Neuron (in vitro differentiated cells): ENCODE data around the gene RAB36.

Experiments
- H2AFZ ChIP-seq: one replicate; pipeline ENCODE4 v1.6.1; 2013; ENCODE audit warnings: low read depth, mild to moderate bottlenecking, inconsistent platforms, low read length, moderate library complexity
- H3K27me3 ChIP-seq: one replicate; pipeline ENCODE4 v1.6.1; 2013; ENCODE audit warnings: low read length; ENCODE audit not compliant: insufficient read depth
- H3K36me3 ChIP-seq: one replicate; pipeline ENCODE4 v1.6.1; 2013; ENCODE audit warnings: low read length; ENCODE audit not compliant: insufficient read depth
- H3K4me1 ChIP-seq: one replicate; pipeline ENCODE4 v1.6.1; 2013; ENCODE audit warnings: low read length; ENCODE audit not compliant: insufficient read depth
- H3K4me3 ChIP-seq: 2 replicates; pipeline ENCODE4 v1.5.1; 2013; ENCODE audit warnings: mild to moderate bottlenecking, low read length, moderate library complexity
- H3K9me3 ChIP-seq: one replicate; pipeline ENCODE4 v1.6.1; 2013; ENCODE audit warnings: low read length

Gene RAB36

DNA sequence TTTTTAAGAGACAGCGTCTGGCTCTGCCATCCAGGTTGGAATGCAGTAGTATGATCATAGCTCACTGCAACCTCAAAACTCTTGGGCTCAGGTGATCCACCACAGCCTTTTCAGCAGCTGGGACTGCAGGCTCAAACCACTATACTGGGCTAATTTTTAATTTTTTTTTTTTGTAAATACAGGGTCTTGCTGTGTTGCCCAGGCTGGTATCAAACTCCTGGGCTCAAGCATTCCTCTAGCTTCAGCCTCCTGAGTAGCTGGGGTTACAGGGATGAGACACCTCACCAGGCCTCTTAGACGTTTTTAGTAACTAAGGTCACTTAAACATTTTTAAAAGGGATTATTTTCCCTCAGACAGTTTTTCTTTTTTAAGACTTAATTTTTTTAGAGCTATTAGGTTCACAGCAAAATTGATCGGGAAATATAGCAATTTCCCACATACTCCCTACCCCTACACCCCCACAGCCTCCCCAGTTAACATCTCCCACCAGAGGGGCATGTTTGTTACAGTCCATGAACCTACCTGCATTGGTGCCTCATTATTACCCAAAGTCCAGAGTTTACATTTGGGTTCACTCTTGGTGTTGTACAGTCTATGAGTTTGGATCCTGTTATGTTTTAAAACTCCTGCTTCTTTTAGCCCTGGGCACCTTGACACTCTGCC lies 39.0 kb downstream of the RAB36 start:
- Histone ChIP-seq H3K4me3 (peak overlapping the region; percentile 89), H3K27me3 (no peaks in the 10 kb centered on the region), H3K36me3 (peaks cover 26% of the 10 kb centered on the region), H3K9me3 (no peaks in the 10 kb centered on the region), H3K4me1 (peaks cover 46% of the 10 kb centered on the region), H2AFZ (no peak overlapping the region)

DNA sequence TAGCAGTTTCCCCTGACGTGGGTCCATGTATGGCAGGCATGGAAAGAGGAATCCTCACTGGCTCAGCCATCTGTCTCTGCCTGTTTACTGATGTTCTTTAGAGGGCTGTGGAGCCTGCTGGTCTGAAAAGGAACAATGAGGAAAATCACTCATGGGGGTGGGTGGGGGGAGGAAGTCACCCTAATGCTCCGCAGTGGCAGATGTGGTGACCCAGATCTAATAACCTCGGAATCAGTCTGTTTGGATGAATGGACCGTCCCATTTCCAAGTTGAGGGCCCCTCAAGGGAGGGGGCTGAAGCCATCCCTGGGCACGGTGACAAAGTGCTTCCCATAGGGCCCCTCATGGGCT lies 39.5 kb downstream of the RAB36 start:
- H3K4me3 ChIP-seq: no peak overlapping the region
- H2AFZ ChIP-seq: no peak overlapping the region
- peaks cover 26% of the 10 kb centered on the region for H3K36me3 ChIP-seq
- H3K9me3 ChIP-seq: no peaks in the 10 kb centered on the region
- H3K4me1 ChIP-seq: peaks cover 41% of the 10 kb centered on the region
- no peaks in the 10 kb centered on the region for H3K27me3 ChIP-seq

DNA sequence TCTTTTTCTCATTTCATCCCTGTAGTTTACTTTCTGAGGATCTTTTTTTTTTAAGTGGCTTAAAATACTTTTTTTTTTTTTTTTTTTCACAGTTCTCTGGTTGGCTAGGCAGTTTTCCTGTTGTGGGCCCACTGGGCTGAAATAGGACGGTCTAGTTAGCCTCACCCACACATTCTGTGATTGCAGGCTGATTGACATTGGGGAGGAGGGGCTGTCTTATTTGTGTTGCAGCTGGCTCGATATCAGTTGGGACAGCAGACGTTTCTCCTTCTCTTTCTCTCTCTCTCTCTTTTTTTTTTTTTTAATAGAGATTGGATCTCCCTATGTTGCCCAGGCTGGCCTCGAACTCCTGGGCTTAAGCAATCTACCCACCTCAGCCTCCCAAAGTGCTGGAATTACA lies 41.9 kb downstream of the RAB36 start:
- H3K9me3 ChIP-seq: peaks cover 9% of the 10 kb centered on the region
- H3K27me3 ChIP-seq: no peaks in the 10 kb centered on the region
- no peak overlapping the region for H3K4me3 ChIP-seq
- no peak overlapping the region for H2AFZ ChIP-seq
- H3K36me3 ChIP-seq: peaks cover 29% of the 10 kb centered on the region
- H3K4me1 ChIP-seq: peaks cover 28% of the 10 kb centered on the region

DNA sequence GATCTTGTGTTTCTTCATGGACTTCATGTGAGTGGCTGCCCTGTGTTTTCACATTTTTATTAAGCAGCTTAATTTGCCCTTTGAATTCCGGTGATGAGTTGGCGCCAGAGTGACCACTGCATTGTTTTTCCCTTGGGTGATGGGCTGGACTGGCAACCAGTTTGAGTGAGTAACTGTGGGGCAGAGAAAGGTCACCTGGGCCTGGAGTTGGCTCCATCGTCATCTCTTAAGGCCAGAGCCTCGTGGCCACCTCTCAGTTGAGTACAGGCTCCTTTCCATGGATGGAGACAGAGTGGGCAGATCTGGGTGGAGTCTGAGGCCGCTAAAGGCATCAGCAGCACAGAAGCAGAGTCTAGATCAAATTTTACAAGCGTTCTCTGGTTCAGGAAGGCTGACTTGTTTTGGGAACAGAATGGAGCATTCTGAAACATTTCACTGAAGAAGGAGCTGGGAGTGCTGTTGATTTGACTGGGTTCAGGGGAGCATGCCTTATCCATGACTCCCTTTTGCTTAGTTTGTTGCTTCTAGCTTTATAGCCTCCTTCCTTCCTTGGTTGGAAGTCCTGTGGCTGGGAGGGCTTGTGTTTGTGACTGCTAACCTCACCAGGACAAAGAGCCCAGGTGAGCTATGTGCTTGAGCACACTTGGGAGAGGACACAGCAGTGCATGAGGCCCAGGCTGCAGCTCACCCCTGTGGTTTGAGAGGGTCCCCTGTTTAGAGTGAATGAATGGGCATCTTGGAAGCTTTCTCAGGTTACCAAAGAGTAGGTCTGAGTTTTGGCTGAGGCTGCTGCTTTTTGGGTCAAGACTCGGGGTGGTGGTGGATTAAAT lies 42.8 kb downstream of the RAB36 start:
- Histone ChIP-seq H3K27me3 (no peaks in the 10 kb centered on the region), H2AFZ (no peak overlapping the region), H3K4me1 (peaks cover 19% of the 10 kb centered on the region), H3K4me3 (no peak overlapping the region), H3K36me3 (peaks cover 30% of the 10 kb centered on the region), H3K9me3 (peaks cover 9% of the 10 kb centered on the region)

DNA sequence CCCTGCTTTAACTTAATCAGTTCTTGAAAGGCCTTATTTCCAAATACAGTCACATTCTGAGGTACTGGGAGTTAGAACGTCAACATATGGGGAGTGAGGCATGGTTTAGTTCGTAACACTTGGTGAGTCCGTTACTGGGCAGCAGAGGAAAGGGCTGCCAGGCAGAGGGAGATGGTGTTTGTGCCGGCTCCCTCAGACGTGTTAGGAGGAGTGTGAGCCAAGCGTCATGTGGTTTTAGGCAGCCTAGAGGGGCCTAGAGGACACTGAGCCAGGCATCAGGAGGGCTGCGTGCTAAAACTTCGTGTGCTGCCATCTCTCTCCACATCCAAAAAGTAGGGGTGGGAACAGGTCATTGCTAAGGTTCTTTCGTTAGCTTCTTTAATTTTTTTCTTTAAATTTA lies 45.2 kb downstream of the RAB36 start:
- Histone ChIP-seq H3K4me3 (no peak overlapping the region), H3K9me3 (peaks cover 9% of the 10 kb centered on the region), H3K27me3 (no peaks in the 10 kb centered on the region), H3K4me1 (no peaks in the 10 kb centered on the region), H3K36me3 (peaks cover 35% of the 10 kb centered on the region), H2AFZ (no peak overlapping the region)

DNA sequence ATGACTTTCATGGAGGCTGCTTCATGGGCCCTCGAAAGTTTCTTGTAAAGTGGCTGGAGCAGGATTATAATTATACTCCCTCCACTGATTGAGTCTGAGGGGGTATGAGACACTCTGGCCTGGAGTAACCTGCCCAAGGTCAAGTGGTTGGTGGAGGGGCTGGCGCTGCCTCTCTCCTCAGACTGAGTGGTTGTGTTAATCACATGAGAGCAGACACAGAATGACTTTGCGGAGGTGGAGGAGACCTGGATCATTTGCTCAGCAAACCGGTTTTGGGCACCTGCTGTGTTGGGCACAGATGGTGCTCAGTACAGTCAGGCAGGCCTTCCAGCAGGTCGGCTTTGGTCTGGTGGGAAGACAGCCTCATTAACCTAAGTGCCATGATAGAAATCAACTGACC lies 46.9 kb downstream of the RAB36 start:
- peaks cover 9% of the 10 kb centered on the region for H3K9me3 ChIP-seq
- H3K27me3 ChIP-seq: no peaks in the 10 kb centered on the region
- peaks cover 34% of the 10 kb centered on the region for H3K36me3 ChIP-seq

DNA sequence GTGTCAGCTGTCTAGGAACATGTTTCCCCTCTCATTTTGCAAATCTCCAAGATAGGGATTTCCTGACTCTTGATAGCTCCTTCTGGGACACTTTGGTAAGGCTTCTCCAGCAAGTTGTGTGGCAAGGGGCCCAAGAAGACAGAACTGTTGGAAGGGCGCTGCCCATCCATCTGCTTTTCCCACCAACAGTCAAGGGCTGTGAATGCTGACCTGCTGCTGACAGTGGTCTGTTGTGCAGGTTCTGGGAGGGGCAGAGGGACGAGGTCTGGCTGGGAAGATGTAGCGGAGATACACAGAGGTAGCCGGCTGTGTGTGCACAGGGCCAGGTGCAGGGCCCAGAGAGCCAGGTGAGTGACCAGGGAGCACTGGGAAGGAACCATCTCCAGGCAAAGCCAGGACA lies 47.3 kb downstream of the RAB36 start:
- Histone ChIP-seq H3K4me1 (no peaks in the 10 kb centered on the region), H3K27me3 (no peaks in the 10 kb centered on the region), H3K4me3 (no peak overlapping the region), H2AFZ (no peak overlapping the region), H3K36me3 (peaks cover 33% of the 10 kb centered on the region), H3K9me3 (peaks cover 9% of the 10 kb centered on the region)

More for the DNA sequence above, 46.9 kb downstream of the RAB36 start:
- H3K4me3 ChIP-seq: no peak overlapping the region
- no peaks in the 10 kb centered on the region for H3K4me1 ChIP-seq
- H2AFZ ChIP-seq: no peak overlapping the region

DNA sequence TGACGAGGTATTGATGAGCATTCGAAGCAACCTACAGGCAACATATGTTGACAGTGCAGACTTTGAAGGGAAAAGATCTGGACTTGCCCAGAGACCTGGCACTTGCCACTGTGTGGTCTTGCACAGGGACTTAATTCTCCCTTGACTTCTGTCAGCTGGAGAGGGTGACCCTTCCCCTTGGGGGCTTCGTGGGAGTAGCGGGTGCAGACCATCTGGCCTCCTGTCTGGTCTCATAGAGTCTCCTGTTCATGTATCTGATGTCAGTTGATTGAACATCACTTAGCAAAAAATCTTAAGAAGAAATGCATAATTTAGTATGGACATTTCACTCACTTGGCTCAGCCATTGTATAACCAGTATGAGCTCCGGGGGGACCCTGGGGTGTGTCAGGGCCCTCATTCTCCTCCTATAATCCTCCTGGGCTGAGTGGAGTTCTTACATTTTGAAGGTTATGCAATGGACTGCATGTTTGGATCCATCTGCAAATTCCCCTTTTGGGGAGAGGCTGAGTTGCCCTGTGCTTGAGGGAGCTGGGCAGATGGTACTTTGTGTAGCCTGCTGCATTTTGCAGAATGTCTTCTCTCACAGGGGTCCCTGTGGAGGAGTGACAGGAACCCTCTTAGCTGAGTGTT lies 48.0 kb downstream of the RAB36 start:
- no peaks in the 10 kb centered on the region for H3K4me1 ChIP-seq
- no peaks in the 10 kb centered on the region for H3K27me3 ChIP-seq
- no peak overlapping the region for H2AFZ ChIP-seq
- H3K9me3 ChIP-seq: peaks cover 9% of the 10 kb centered on the region
- no peak overlapping the region for H3K4me3 ChIP-seq
- H3K36me3 ChIP-seq: peaks cover 26% of the 10 kb centered on the region

DNA sequence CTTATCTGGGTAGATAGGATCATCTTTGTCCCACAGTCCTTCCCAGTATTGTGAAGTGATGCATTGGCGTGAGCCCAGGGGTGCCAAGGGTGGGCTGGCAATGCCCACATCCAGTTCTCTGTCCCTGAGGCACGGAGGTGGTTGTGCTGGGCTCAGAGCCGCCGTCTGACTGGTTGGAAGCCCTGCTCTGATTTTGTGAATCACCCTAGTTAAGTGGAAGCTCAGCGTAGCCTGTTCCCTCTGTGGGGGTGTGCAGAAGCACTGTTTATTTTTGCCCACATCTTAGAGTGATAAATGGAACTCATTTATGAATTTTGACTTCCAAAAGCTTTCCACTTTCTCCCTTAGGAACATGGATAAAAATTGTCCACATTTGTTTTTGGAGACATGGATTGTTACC lies 48.6 kb downstream of the RAB36 start:
- Histone ChIP-seq H3K4me1 (no peaks in the 10 kb centered on the region), H3K9me3 (peaks cover 11% of the 10 kb centered on the region), H3K4me3 (no peak overlapping the region), H3K36me3 (peaks cover 23% of the 10 kb centered on the region), H3K27me3 (no peaks in the 10 kb centered on the region), H2AFZ (no peak overlapping the region)

DNA sequence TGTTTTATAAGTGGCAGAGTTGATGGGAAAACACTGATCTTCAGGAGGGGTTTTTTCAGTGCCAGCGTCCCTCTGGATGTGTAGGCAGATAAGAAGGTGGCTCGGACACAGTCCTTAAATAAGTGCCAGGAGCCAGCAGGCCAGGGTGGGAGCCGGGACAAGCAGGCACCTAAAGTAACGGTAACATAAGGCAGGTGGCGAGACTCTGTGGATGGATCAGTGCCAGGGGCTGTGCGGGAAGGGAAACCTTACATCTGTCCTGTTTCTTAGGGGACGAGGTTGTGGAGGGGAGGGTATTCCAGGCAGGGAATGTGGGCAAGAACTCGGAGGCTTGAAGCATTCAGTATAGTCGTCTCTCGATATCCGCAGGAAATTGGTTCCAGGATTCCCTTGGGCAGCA lies 50.9 kb downstream of the RAB36 start:
- H3K4me3 ChIP-seq: no peak overlapping the region
- H2AFZ ChIP-seq: no peak overlapping the region
- H3K36me3 ChIP-seq: peaks cover 20% of the 10 kb centered on the region
- no peaks in the 10 kb centered on the region for H3K27me3 ChIP-seq
- peaks cover 7% of the 10 kb centered on the region for H3K9me3 ChIP-seq
- H3K4me1 ChIP-seq: peaks cover 6% of the 10 kb centered on the region

DNA sequence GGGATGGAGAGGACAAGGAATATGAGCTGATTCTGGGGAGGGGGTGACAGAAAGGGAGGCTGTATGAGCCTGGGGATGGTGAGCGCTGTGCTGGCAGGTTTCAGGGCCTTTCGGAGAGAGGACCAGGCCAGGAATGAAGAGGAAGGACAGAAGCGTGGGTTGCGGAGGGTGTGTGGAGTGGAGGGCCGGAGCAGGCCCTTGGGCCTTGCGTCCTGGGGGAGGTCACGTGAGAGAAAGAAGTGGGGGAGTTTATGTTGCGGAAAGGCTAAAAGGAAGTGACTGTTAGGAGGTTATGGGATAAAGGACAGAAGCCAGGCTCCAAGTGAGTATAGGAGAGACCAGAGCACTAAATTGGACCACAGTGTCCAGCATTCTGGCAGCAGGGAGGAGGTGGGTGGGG lies 52.6 kb downstream of the RAB36 start:
- peaks cover 3% of the 10 kb centered on the region for H3K9me3 ChIP-seq
- H2AFZ ChIP-seq: no peak overlapping the region
- H3K4me1 ChIP-seq: peaks cover 6% of the 10 kb centered on the region
- H3K27me3 ChIP-seq: no peaks in the 10 kb centered on the region
- no peak overlapping the region for H3K4me3 ChIP-seq
- H3K36me3 ChIP-seq: peaks cover 14% of the 10 kb centered on the region

DNA sequence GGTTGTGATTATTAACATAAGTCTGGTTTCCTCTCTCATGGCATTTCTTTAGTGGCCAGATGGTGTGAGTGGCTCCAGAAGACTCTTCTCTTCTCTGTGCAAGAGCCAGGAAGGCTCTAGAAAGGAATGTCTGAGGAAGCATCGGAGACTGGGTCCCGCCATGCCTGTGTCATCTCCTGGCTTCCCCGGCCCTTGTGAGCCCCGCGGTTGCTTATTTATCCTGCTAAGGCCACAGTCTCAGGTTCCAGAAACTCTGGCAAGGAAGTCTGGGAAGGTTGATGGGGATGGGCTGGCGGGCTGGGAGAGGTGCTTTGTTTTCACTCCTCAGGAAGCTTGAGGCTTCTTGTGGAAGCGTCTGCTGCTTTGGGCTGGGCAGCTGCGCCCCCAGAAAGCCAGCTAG lies 53.9 kb downstream of the RAB36 start:
- Histone ChIP-seq H3K9me3 (peaks cover 3% of the 10 kb centered on the region), H3K36me3 (peaks cover 19% of the 10 kb centered on the region), H3K4me3 (no peak overlapping the region), H3K27me3 (no peaks in the 10 kb centered on the region), H2AFZ (no peak overlapping the region), H3K4me1 (peaks cover 6% of the 10 kb centered on the region)

DNA sequence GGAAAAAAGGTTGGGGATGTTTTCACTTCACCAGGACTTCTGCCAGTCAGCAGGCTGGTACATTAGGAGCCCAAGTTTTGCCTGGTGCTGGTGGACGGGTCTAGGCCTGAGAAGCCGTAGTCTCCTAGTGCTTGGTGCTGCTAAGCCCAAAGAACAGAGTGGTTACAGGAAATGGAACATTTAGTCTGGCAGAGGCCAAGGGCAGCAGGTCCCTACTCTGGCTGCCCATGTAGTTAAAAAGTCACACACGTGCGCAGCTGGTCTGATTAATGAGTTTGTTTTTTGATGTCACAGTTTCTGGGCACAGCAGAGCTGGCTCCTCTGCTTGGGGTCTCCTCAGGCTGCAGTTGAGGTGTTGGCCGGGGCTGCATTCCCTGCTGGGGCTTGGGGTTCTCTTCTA lies 55.6 kb downstream of the RAB36 start:
- no peaks in the 10 kb centered on the region for H3K27me3 ChIP-seq
- H3K4me3 ChIP-seq: no peak overlapping the region
- peaks cover 6% of the 10 kb centered on the region for H3K4me1 ChIP-seq
- peaks cover 3% of the 10 kb centered on the region for H3K9me3 ChIP-seq
- H3K36me3 ChIP-seq: peaks cover 25% of the 10 kb centered on the region
- no peak overlapping the region for H2AFZ ChIP-seq
